ENCODE results near the gene SUGCT.
A peak's percentile ranks its signal among the peaks of the same experiment; 100 is the strongest.

Gene SUGCT

DNA sequence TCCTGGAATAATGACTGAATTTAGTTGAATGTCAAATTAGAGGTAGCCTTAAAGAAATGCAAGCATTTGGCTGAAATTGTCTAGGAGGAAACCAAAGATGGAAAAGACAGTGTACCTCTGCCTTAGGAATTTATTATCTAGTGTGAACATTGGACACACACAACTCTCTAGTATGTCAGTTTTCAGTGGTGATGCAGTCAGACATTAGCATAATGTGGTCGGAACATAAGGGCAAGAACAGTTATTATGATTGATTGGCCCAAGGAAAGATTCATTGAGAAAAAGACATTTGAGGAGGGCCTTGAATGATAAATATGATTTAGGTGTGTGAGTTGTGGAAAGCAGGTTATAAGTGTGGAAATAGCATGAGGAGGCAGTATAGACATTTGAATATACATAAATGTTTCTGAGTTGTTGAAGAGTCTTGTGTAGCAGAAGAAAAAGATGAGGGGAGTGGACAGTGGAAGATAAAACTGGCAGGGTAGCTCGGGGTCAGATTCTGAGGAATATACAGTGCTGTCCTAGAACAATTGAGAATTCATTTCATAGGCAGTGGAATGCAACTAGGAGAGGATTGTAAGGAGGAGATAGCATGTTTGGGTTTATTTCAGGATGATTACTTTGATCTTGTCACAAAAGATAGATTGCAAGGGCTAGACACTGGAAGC is 414.7 kb downstream of the SUGCT start:
- DNase-seq (ENCODE audit: low read depth, low spot score): no peak
- WGBS (ENCODE audit: insufficient coverage, insufficient read length): no CpG with 5 or more reads among the region's 2 CpGs
- Histone ChIP-seq H3K4me3 (ENCODE audit: low read length) (no peak overlapping the region), H3K4me1 (ENCODE audit: control insufficient read depth, insufficient read depth, low read length) (no peaks in the 10 kb centered on the region), H3K9me3 (ENCODE audit: control insufficient read depth, insufficient read depth, low read length) (no peaks in the 10 kb centered on the region), H3K27me3 (ENCODE audit: control insufficient read depth, insufficient read depth, low read length) (no peaks in the 10 kb centered on the region), H3K36me3 (ENCODE audit: control insufficient read depth, insufficient read depth, low read length) (no peaks in the 10 kb centered on the region), H3K27ac (ENCODE audit: low read length) (no peak overlapping the region)

DNA sequence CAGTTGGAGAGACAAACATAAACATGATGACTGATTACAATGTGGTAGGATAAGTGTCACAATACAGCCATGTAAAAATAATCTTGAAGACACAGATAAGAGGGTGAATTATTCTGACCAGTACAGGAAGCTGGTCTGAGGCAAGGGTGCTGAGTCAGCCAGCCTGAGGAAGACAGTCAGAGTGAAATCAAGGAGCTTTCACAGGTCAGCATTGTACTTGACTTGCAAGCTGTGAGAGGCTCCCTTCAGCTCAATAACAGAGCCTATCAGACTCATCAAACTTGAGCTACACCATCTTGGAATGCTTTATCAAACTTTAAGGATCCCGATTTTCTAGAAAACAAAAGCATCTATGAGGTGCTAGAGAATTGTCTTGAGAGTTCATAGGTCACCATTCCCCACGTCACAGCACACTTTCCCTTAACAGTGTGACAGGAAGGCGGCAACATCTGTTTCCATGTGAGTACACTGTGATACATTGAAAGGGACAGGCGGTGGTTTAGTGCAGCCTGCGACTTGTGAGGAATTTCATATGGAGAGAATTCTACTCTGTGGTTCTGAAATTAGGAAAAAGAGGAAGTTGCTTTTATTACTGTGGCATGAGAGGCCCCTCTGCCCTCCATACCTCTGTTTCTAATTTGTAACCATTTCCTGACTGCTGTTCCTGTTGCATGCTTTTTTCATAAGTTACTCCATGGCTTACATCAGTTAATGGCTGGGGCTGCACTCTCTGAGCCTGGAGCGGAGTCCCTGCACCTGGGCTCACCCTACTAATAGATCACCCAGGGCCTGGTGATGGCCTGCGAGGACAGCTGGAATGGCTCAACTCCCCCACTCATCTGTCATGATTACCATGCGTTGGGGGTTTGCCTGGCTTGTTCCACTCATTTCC is 417.1 kb downstream of the SUGCT start:
- no peak overlapping the region for H3K4me3 ChIP-seq (ENCODE audit: low read length)
- no peaks in the 10 kb centered on the region for H3K9me3 ChIP-seq (ENCODE audit: control insufficient read depth, insufficient read depth, low read length)
- no peak for DNase-seq (ENCODE audit: low read depth, low spot score)
- H3K27me3 ChIP-seq (ENCODE audit: control insufficient read depth, insufficient read depth, low read length): no peaks in the 10 kb centered on the region
- no peaks in the 10 kb centered on the region for H3K36me3 ChIP-seq (ENCODE audit: control insufficient read depth, insufficient read depth, low read length)
- H3K4me1 ChIP-seq (ENCODE audit: control insufficient read depth, insufficient read depth, low read length): no peaks in the 10 kb centered on the region
- WGBS (ENCODE audit: insufficient coverage, insufficient read length): no CpG with 5 or more reads among the region's 8 CpGs
- H3K27ac ChIP-seq (ENCODE audit: low read length): no peak overlapping the region

DNA sequence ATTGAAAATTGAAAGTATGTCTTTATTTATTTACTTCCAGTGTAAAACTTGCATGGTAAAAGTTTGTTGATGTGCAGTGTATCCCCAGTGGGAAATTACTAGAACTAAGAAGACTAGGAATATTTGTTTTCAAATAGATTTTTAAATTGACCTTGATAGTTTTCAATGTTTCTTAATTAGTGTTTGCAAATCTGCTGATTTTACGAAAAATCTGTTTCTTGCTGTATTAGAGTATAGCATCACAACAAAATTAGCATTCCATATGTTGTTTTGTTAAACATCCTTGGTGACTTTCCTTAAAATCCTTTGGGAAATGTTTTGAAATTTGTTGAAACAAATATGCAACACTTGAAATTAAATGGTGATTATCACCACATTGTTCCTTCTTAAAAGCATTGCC is 425.9 kb downstream of the SUGCT start:
- Histone ChIP-seq H3K36me3 (ENCODE audit: control insufficient read depth, insufficient read depth, low read length) (no peaks in the 10 kb centered on the region), H3K27ac (ENCODE audit: low read length) (no peak overlapping the region), H3K4me1 (ENCODE audit: control insufficient read depth, insufficient read depth, low read length) (no peaks in the 10 kb centered on the region), H3K27me3 (ENCODE audit: control insufficient read depth, insufficient read depth, low read length) (no peaks in the 10 kb centered on the region), H3K9me3 (ENCODE audit: control insufficient read depth, insufficient read depth, low read length) (no peaks in the 10 kb centered on the region), H3K4me3 (ENCODE audit: low read length) (no peak overlapping the region)
- no CpG with 5 or more reads among the region's 1 CpG for WGBS (ENCODE audit: insufficient coverage, insufficient read length)
- DNase-seq (ENCODE audit: low read depth, low spot score): no peak

DNA sequence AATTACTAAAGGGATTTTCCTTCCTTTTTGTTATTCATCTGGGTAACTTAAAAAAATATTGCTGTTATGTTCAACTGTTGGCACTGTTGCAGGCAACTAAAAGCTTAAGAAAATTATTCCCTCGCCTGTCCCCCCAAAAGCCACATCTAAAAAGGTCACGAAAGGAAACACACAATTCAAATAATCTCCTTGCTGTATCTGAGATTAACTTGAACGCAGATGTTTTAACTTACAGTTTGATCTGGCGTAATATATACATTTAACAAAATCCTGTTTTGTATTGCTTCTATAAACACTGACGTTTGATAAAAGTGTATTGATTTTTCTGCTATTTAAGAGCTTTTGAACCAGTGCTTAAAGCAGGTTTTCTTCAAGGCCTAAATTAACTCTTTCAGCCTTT is 432.1 kb downstream of the SUGCT start:
- no peaks in the 10 kb centered on the region for H3K9me3 ChIP-seq (ENCODE audit: control insufficient read depth, insufficient read depth, low read length)
- H3K36me3 ChIP-seq (ENCODE audit: control insufficient read depth, insufficient read depth, low read length): no peaks in the 10 kb centered on the region
- H3K4me1 ChIP-seq (ENCODE audit: control insufficient read depth, insufficient read depth, low read length): peaks cover 2% of the 10 kb centered on the region; the same call in 1 of the 2 replicates
- no peaks in the 10 kb centered on the region for H3K27me3 ChIP-seq (ENCODE audit: control insufficient read depth, insufficient read depth, low read length)
- no peak overlapping the region for H3K4me3 ChIP-seq (ENCODE audit: low read length)
- H3K27ac ChIP-seq (ENCODE audit: low read length): no peak overlapping the region
- WGBS (ENCODE audit: insufficient coverage, insufficient read length): no CpG with 5 or more reads among the region's 5 CpGs
- no peak for DNase-seq (ENCODE audit: low read depth, low spot score)

DNA sequence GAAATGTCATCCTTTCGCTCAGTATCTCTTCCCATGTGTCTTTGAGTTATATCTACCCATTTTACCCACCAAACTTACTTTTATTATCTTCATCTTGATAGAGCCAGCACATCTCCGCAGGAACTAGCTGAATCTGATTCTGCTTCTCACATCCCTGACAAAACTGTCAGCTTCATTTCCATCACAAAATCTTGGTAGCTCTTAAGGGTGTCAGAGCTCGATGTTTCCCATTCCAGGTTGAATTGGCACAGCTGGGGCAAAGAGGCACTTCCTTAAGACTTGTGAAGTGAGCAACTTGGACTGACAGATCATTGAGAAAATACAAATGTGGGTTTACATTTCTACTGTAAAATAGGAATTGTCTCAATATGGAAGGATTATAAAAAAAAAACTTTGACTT is 434.5 kb downstream of the SUGCT start:
- peaks cover 3% of the 10 kb centered on the region; the same call in 1 of the 2 replicates for H3K4me1 ChIP-seq (ENCODE audit: control insufficient read depth, insufficient read depth, low read length)
- no peak overlapping the region for H3K27ac ChIP-seq (ENCODE audit: low read length)
- H3K36me3 ChIP-seq (ENCODE audit: control insufficient read depth, insufficient read depth, low read length): no peaks in the 10 kb centered on the region
- H3K9me3 ChIP-seq (ENCODE audit: control insufficient read depth, insufficient read depth, low read length): no peaks in the 10 kb centered on the region
- WGBS (ENCODE audit: insufficient coverage, insufficient read length): no CpG with 5 or more reads among the region's 3 CpGs
- no peak overlapping the region for H3K4me3 ChIP-seq (ENCODE audit: low read length)
- H3K27me3 ChIP-seq (ENCODE audit: control insufficient read depth, insufficient read depth, low read length): no peaks in the 10 kb centered on the region
- peak; percentile 22 for DNase-seq (ENCODE audit: low read depth, low spot score)

DNA sequence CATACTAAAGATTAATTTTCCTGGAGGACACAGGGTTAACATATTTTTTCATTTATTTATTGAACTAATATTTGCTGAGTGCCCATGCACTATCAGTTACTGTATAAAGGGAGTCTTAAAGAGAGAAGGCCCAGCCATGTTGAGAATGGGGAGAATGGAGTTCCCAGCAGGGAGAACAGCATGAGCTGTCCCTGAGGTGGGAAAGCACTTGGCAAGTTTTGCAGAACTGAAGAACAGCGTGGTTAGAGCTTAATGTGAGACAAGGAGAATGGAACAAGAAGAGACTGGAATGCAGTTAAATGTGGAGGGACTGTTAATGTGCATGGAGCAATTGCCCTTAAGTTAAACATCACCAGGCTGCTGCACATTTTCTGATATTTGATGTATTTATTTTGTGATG is 435.4 kb downstream of the SUGCT start:
- H3K9me3 ChIP-seq (ENCODE audit: control insufficient read depth, insufficient read depth, low read length): no peaks in the 10 kb centered on the region
- peaks cover 3% of the 10 kb centered on the region; the same call in 1 of the 2 replicates for H3K4me1 ChIP-seq (ENCODE audit: control insufficient read depth, insufficient read depth, low read length)
- H3K36me3 ChIP-seq (ENCODE audit: control insufficient read depth, insufficient read depth, low read length): no peaks in the 10 kb centered on the region
- H3K4me3 ChIP-seq (ENCODE audit: low read length): no peak overlapping the region
- H3K27me3 ChIP-seq (ENCODE audit: control insufficient read depth, insufficient read depth, low read length): no peaks in the 10 kb centered on the region
- DNase-seq (ENCODE audit: low read depth, low spot score): peak; percentile 18
- H3K27ac ChIP-seq (ENCODE audit: low read length): no peak overlapping the region
- no CpG with 5 or more reads among the region's 1 CpG for WGBS (ENCODE audit: insufficient coverage, insufficient read length)

DNA sequence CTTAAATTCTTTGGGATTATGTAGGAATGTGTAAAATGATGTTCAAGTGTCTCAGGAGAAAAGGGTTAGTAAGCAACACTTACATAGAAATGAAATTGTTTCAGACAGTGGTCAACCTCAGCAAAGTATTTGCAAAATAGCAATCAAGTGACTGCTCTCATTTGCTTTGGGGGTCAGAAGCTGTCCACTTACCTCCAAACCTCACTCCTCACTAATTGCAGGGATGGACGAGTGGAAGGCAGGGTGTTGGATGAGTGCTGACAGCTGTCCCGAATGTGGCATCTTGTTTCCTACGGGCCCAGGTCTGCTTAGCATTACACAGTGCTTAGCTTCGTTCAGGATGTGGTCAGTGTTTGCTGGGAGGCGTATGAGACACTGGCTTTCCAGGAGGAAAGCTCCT is 437.0 kb downstream of the SUGCT start:
- no peak for DNase-seq (ENCODE audit: low read depth, low spot score)
- Histone ChIP-seq H3K36me3 (ENCODE audit: control insufficient read depth, insufficient read depth, low read length) (no peaks in the 10 kb centered on the region), H3K27ac (ENCODE audit: low read length) (no peak overlapping the region), H3K4me3 (ENCODE audit: low read length) (no peak overlapping the region), H3K27me3 (ENCODE audit: control insufficient read depth, insufficient read depth, low read length) (no peaks in the 10 kb centered on the region), H3K4me1 (ENCODE audit: control insufficient read depth, insufficient read depth, low read length) (peaks cover 3% of the 10 kb centered on the region; the same call in 1 of the 2 replicates), H3K9me3 (ENCODE audit: control insufficient read depth, insufficient read depth, low read length) (no peaks in the 10 kb centered on the region)
- no CpG with 5 or more reads among the region's 5 CpGs for WGBS (ENCODE audit: insufficient coverage, insufficient read length)

DNA sequence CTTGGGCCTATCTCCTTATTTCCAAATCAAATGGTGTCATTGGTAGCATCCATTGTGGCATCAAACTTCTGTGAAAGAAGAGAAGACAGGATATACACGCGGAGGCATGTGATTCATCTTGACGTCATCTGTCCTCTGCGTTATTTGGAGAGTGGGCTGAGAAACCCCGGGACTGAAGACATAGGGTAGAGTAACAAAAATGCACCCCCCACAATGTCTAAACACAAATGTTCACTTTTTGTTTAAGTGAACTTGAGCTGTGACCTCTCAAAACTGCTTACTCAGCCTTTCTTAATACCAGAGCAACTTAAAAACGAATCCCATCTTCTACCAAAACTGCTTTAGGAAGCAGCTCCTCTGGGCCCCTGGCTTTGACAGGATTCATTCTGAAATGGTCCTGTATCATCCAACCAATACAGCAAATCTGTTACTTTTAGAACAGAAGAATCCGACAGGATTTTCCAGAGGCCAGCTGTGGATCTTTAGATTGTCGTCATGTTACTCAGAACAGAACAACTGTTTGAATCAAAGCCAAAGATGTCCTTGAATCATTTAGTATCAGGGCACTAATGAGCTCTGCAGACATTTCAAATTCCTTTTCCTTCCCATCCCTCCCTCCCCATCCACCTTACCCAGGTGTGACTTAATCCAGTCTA is 438.1 kb downstream of the SUGCT start:
- Histone ChIP-seq H3K27ac (ENCODE audit: low read length) (no peak overlapping the region), H3K36me3 (ENCODE audit: control insufficient read depth, insufficient read depth, low read length) (no peaks in the 10 kb centered on the region), H3K4me1 (ENCODE audit: control insufficient read depth, insufficient read depth, low read length) (peaks cover 3% of the 10 kb centered on the region; the same call in 1 of the 2 replicates), H3K4me3 (ENCODE audit: low read length) (no peak overlapping the region), H3K27me3 (ENCODE audit: control insufficient read depth, insufficient read depth, low read length) (no peaks in the 10 kb centered on the region), H3K9me3 (ENCODE audit: control insufficient read depth, insufficient read depth, low read length) (no peaks in the 10 kb centered on the region)
- no CpG with 5 or more reads among the region's 8 CpGs for WGBS (ENCODE audit: insufficient coverage, insufficient read length)
- DNase-seq (ENCODE audit: low read depth, low spot score): no peak

DNA sequence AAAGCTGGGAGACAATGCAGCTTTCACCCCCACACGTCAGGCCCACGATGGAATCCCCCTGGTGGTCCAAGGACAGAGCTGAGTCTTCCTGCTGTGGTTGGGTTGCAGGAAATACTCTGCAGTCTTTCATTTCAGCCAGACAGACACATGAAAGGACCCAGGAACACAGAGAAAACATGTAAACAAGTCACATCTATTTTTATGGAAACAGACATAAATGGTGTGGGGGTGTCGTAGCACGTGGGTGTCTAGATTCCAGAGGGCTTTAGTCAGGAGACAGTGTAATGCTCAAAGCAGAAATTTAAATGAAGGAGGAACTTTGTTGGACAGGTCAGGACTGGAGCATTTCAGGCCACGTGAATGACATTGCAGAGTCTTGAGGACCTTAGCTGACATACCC is 444.6 kb downstream of the SUGCT start:
- DNase-seq (ENCODE audit: low read depth, low spot score): no peak
- Histone ChIP-seq H3K36me3 (ENCODE audit: control insufficient read depth, insufficient read depth, low read length) (no peaks in the 10 kb centered on the region), H3K27ac (ENCODE audit: low read length) (no peak overlapping the region), H3K4me3 (ENCODE audit: low read length) (no peak overlapping the region), H3K4me1 (ENCODE audit: control insufficient read depth, insufficient read depth, low read length) (no peaks in the 10 kb centered on the region; the same call in 1 of the 2 replicates), H3K9me3 (ENCODE audit: control insufficient read depth, insufficient read depth, low read length) (no peaks in the 10 kb centered on the region), H3K27me3 (ENCODE audit: control insufficient read depth, insufficient read depth, low read length) (no peaks in the 10 kb centered on the region)
- WGBS (ENCODE audit: insufficient coverage, insufficient read length): no CpG with 5 or more reads among the region's 5 CpGs

DNA sequence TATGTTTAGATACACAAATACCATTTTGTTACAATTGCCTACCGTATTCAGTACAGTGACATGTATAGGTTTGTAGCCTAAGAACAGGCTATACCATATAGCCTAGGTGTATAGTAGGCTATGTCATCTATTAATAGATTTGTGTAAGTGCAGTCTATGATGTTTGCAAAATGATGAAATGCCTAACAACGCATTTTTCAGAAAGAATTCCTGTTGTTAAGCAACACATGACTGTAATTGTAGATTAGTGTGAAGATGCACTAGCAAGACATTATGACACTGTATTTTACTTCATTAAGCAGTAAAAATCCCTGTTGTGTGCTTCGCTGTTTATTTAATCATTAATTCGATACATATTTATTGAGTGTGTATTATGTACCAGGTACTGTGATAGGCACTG is 446.0 kb downstream of the SUGCT start:
- Histone ChIP-seq H3K27ac (ENCODE audit: low read length) (no peak overlapping the region), H3K27me3 (ENCODE audit: control insufficient read depth, insufficient read depth, low read length) (no peaks in the 10 kb centered on the region), H3K36me3 (ENCODE audit: control insufficient read depth, insufficient read depth, low read length) (no peaks in the 10 kb centered on the region), H3K4me3 (ENCODE audit: low read length) (no peak overlapping the region), H3K9me3 (ENCODE audit: control insufficient read depth, insufficient read depth, low read length) (no peaks in the 10 kb centered on the region), H3K4me1 (ENCODE audit: control insufficient read depth, insufficient read depth, low read length) (no peaks in the 10 kb centered on the region; the same call in 1 of the 2 replicates)
- no peak for DNase-seq (ENCODE audit: low read depth, low spot score)
- 100% methylated on average over 1 of the region's 4 CpGs for WGBS (ENCODE audit: insufficient coverage, insufficient read length)
